ENCODE data around the gene TIMP2.

DNA sequence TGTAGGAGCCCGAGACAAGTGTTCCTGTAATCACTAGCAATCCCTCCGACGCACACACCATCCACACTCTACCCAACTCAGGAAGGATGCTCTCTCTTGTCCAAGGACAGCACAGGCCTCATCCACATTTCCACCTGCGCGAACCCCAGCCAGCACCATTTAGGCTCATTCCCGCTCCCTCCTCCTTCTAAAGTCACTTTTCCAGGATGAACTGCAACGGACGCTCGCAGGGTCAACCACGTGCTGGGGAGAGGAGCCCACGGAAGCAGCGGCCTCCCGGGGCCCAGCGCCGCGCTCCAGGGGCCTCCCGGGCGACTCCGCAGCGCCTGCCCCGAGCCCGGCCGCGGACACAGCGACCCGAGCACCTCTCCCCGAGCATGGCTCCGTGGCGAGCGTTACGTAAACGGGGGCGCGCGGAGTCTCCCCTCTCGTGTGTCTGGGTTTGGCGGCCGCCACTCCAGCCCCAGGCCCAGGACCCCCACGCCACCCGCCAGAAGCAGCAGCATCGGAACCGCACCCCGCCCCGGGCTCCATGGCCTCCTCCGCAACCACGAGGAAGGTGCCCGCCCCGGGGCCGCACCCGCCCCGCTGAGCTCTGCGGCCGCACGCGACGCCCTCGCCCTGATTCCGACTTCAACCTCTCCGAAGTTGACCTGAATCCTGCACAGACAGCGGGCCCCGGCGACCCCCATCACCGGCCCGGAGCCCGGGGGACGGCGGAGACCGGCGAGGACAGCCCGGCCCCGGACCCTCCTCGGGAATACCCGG is 85.2 kb downstream of the TIMP2 start:
- TF ChIP-seq, protein P1, sequence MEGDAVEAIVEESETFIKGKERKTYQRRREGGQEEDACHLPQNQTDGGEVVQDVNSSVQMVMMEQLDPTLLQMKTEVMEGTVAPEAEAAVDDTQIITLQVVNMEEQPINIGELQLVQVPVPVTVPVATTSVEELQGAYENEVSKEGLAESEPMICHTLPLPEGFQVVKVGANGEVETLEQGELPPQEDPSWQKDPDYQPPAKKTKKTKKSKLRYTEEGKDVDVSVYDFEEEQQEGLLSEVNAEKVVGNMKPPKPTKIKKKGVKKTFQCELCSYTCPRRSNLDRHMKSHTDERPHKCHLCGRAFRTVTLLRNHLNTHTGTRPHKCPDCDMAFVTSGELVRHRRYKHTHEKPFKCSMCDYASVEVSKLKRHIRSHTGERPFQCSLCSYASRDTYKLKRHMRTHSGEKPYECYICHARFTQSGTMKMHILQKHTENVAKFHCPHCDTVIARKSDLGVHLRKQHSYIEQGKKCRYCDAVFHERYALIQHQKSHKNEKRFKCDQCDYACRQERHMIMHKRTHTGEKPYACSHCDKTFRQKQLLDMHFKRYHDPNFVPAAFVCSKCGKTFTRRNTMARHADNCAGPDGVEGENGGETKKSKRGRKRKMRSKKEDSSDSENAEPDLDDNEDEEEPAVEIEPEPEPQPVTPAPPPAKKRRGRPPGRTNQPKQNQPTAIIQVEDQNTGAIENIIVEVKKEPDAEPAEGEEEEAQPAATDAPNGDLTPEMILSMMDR (IDR thresholded peaks at IDR 0.05): no peak
- TF ChIP-seq POLR2A (IDR thresholded peaks at IDR 0.05): no peak
